Measurements from ENCODE around the gene TSPAN5.

The TSPAN5 gene

GRCh38 chr4:98673978-98674377 lies 15.6 kb upstream of the TSPAN5 start:
- in situ Hi-C loops (cut with MboI; ENCODE audit: low sequenced_read_pairs, unreplicated experiment), result no loop called here
- DNase-seq (ENCODE audit: low spot score), result no peak
- TF ChIP-seq CTCF (IDR thresholded peaks at IDR 0.05; ENCODE audit: borderline replicate concordance, control extremely low read depth, extremely low read depth, insufficient read depth, missing control alignments), result no peak

- in situ Hi-C loops (cut with MboI; ENCODE audit: low sequenced_read_pairs, unreplicated experiment), result no loop called here
- DNase-seq (ENCODE audit: low spot score), result no peak
- no peak for TF ChIP-seq CTCF (IDR thresholded peaks at IDR 0.05; ENCODE audit: borderline replicate concordance, control extremely low read depth, extremely low read depth, insufficient read depth, missing control alignments)
Observed at GRCh38 chr4:98673288-98673644, 14.9 kb upstream of the TSPAN5 start.

- TF ChIP-seq CTCF (IDR thresholded peaks at IDR 0.05; ENCODE audit: borderline replicate concordance, control extremely low read depth, extremely low read depth, insufficient read depth, missing control alignments), result no peak
- DNase-seq (ENCODE audit: low spot score), result no peak
- in situ Hi-C loops (cut with MboI; ENCODE audit: low sequenced_read_pairs, unreplicated experiment), result no loop called here
Observed at GRCh38 chr4:98672583-98673287, 14.3 kb upstream of the TSPAN5 start.

GRCh38 chr4:98671131-98671530 lies 12.7 kb upstream of the TSPAN5 start:
- in situ Hi-C loops (cut with MboI; ENCODE audit: low sequenced_read_pairs, unreplicated experiment), result no loop called here
- no peak for DNase-seq (ENCODE audit: low spot score)
- TF ChIP-seq CTCF (IDR thresholded peaks at IDR 0.05; ENCODE audit: borderline replicate concordance, control extremely low read depth, extremely low read depth, insufficient read depth, missing control alignments), result no peak

- DNase-seq (ENCODE audit: low spot score), result no peak
- TF ChIP-seq CTCF (IDR thresholded peaks at IDR 0.05; ENCODE audit: borderline replicate concordance, control extremely low read depth, extremely low read depth, insufficient read depth, missing control alignments), result no peak
- in situ Hi-C loops (cut with MboI; ENCODE audit: low sequenced_read_pairs, unreplicated experiment), result no loop called here
Observed at GRCh38 chr4:98670186-98670585, 11.8 kb upstream of the TSPAN5 start.

- DNase-seq (ENCODE audit: low spot score), result no peak
- no peak for TF ChIP-seq CTCF (IDR thresholded peaks at IDR 0.05; ENCODE audit: borderline replicate concordance, control extremely low read depth, extremely low read depth, insufficient read depth, missing control alignments)
- in situ Hi-C loops (cut with MboI; ENCODE audit: low sequenced_read_pairs, unreplicated experiment), result no loop called here
Observed at GRCh38 chr4:98669577-98669976, 11.2 kb upstream of the TSPAN5 start.
